ENCODE measurements around the gene TSPOAP1. TPM values are rescaled to one million over a fixed set of nuclear protein-coding genes. Genes with fewer than 3 reads are reported as not detected.

TSPOAP1 gene
- total RNA-seq, 2 donors from 2014 or later, result 3.7 to 5.4 TPM

DNA sequence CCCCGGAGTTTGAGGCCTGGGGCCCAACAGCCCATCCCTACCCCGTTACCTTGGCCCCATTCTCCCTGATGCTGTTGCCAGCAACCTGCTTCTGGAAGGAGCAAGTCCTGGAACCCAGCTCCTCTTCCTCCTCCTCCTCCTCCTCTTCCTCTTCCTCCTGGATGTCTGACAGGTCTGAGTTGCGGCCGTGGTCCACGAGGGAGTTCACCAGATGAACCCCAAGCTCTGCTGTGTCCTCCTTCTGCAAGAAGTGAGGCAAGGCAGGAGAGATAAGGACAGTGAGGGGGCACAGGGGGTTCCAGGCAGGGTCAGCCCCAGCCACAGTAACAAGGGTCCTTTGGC, 18.7 kb downstream of the TSPOAP1 start:
- no peak overlapping the region for H3K4me3 ChIP-seq
- H3K4me1 ChIP-seq, result no peaks in the 10 kb centered on the region
- TF ChIP-seq, protein P1, sequence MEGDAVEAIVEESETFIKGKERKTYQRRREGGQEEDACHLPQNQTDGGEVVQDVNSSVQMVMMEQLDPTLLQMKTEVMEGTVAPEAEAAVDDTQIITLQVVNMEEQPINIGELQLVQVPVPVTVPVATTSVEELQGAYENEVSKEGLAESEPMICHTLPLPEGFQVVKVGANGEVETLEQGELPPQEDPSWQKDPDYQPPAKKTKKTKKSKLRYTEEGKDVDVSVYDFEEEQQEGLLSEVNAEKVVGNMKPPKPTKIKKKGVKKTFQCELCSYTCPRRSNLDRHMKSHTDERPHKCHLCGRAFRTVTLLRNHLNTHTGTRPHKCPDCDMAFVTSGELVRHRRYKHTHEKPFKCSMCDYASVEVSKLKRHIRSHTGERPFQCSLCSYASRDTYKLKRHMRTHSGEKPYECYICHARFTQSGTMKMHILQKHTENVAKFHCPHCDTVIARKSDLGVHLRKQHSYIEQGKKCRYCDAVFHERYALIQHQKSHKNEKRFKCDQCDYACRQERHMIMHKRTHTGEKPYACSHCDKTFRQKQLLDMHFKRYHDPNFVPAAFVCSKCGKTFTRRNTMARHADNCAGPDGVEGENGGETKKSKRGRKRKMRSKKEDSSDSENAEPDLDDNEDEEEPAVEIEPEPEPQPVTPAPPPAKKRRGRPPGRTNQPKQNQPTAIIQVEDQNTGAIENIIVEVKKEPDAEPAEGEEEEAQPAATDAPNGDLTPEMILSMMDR (IDR thresholded peaks at IDR 0.05), result no peak
- no peak overlapping the region for H3K27ac ChIP-seq
- DNase-seq, result no peak
- no peaks in the 10 kb centered on the region for H3K9me3 ChIP-seq
- H3K9ac ChIP-seq (ENCODE audit: low read depth in 2 of 2, low read length in 2 of 2), result no peak overlapping the region
- H3K36me3 ChIP-seq, result no peaks in the 10 kb centered on the region
- no peaks in the 10 kb centered on the region for H3K27me3 ChIP-seq
- intact Hi-C loops (cut with DNase I), result no loop called here

DNA sequence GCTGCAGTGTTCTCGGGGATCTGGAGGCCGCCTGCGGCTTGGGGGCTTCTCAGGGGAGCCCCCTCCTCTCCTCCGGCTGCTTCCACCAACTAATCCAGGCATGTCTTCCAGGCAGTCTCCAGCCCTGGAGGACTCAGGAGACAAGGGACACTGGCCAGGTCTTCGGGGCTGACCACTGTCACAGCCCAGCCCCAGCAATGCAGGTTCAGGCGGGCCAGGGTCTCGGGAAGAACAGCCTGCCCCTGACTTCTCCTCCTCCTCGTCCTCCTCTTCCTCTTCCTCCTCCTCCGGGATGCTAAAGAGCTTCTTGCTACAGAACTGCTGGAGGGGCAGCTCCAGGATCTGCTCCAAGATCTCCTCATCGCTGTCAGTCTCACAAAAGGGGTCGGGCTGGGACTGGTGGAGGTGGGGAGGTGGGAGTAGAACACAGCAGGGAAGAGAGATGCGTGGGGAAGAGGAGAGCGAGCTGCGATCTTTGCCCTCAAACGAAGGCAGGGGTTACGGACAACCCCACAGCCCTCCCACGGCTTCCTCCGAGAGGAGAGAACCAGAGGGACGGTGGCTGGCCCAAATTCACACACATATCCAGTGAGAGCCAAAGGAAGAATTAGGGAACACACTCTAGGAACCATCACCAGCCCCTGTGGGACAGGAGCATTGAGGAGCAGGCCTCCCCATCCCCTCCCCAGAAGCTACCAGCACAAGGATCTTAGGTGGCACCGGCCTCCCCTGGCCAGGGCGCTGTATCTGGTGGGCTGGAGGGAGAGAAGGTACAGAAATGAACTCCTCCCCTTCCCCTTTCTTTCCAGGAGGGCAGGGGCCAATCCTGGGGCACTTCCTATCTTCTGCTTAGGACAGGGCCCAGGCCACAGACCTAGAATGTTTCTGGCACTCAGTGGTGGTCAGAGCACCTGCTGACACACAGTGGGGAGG, 19.3 kb downstream of the TSPOAP1 start:
- no peaks in the 10 kb centered on the region for H3K27me3 ChIP-seq
- H3K4me1 ChIP-seq, result no peaks in the 10 kb centered on the region
- H3K4me3 ChIP-seq, result no peak overlapping the region
- DNase-seq, result no peak
- H3K36me3 ChIP-seq, result no peaks in the 10 kb centered on the region
- intact Hi-C loops (cut with DNase I), result no loop called here
- no peak overlapping the region for H3K27ac ChIP-seq
- H3K9ac ChIP-seq (ENCODE audit: low read depth in 2 of 2, low read length in 2 of 2), result no peak overlapping the region
- TF ChIP-seq, protein P1 (IDR thresholded peaks at IDR 0.05), result no peak
- H3K9me3 ChIP-seq, result no peaks in the 10 kb centered on the region

DNA sequence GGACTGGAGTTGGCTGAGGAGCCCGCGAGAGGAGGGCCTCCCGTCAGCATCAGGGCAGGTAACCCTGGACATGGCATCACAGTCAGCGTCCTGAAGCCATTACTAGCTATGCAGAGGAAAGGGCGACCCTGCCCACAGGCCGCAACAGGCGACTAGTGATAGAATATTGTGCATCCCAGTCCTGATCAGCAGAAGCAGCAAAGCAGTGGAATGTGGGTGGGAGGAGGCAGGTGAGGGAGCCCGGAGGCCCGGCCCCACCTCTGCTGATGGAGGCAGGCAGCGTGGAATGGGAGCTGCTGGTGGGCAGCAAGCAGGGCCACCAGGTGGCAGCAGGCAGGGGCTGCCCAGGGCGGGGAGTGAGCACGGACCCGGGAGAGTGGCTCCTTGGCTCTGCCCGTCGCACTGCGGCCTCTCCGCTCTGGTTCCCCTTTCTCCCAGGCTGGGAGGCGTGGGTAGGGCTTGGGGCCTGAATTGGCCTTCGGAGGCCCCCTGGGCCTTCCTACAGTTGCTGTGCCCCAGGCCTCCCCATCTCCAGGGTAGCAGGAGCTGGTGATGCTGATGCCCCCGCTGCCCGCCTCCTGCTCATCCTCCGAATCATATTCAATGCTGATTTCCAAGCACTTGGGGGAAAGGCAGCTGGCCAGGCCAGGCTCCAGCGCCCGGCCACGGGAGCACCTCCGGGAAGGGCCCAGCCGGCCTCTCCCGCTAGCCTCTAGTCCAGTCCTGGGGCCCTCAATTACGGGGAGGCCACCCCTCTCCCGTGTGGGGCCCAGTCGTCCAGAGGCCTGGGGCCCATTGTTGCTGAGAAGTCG, 20.2 kb downstream of the TSPOAP1 start:
- TF ChIP-seq, protein P1 (IDR thresholded peaks at IDR 0.05), result no peak
- no peak overlapping the region for H3K9ac ChIP-seq (ENCODE audit: low read depth in 2 of 2, low read length in 2 of 2)
- DNase-seq, result no peak
- H3K9me3 ChIP-seq, result no peaks in the 10 kb centered on the region
- H3K27me3 ChIP-seq, result no peaks in the 10 kb centered on the region
- intact Hi-C loops (cut with DNase I), result no loop called here
- H3K4me1 ChIP-seq, result no peaks in the 10 kb centered on the region
- no peaks in the 10 kb centered on the region for H3K36me3 ChIP-seq
- H3K4me3 ChIP-seq, result no peak overlapping the region
- H3K27ac ChIP-seq, result no peak overlapping the region

DNA sequence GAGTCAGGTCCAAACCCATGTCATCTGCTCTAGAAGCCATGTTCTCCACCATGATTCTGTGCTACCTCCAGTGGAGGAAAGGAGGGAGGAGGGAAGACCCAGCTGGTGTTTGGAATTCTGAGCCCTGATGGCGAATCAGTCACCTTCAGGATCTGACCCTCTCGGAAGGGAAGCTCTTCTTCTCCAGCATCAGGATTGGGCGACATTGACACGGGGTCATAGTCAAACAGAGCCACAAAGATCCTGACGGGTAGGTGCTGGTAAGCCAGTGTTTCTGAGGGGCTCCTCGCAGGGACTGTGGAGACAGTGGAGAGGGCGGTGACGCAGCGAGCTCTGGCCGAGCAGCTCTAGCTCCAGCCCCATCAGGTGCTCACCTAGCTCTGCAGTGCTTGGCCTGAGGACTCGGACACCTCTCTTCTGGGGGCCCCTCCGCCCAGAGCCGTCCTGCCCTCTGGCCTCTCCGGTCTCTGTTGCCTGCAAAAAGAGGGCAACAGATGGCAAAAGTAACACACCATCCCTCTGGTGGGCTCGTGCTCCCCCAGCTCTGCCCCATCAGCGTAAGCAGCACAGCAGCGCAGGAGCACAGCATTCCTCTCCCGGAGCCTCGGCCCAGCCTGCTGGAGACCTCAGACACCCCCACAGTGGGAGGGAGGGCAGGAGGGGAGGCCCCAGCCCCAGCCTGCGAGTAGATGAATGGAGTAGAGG, 21.0 kb downstream of the TSPOAP1 start:
- Histone ChIP-seq H3K9ac (ENCODE audit: low read depth in 2 of 2, low read length in 2 of 2) (no peak overlapping the region), H3K36me3 (no peaks in the 10 kb centered on the region), H3K9me3 (no peaks in the 10 kb centered on the region), H3K27me3 (no peaks in the 10 kb centered on the region), H3K27ac (no peak overlapping the region), H3K4me3 (no peak overlapping the region), H3K4me1 (no peaks in the 10 kb centered on the region)
- DNase-seq, result no peak
- TF ChIP-seq, protein P1 (IDR thresholded peaks at IDR 0.05), result no peak
- intact Hi-C loops (cut with DNase I), result no loop called here
